ENCODE data around the gene KLHDC3.

Gene KLHDC3

GRCh38 chr6:43052225-43052841 is 38.3 kb downstream of the KLHDC3 start:
- Histone ChIP-seq H3K9me3 (ENCODE audit: insufficient read depth, low read length) (no peaks in the 10 kb centered on the region), H3K36me3 (ENCODE audit: insufficient read depth, insufficient read length, low read length) (peaks cover 78% of the 10 kb centered on the region), H3K4me3 (ENCODE audit: insufficient read length, low read depth) (peak overlapping the region; percentile 83), H3K27me3 (ENCODE audit: insufficient read depth, insufficient read length) (no peaks in the 10 kb centered on the region), H3K4me1 (ENCODE audit: insufficient read depth, insufficient read length) (peaks cover 4% of the 10 kb centered on the region), H3K9ac (ENCODE audit: insufficient read length, low read depth) (peak overlapping the region; percentile 96)
- no peak for DNase-seq (ENCODE audit: low read depth, low spot score)
- TF ChIP-seq ZNF274 (IDR thresholded peaks at IDR 0.05; ENCODE audit: low read depth, low read length) = no peak

- peak overlapping the region; percentile 96 for H3K9ac ChIP-seq (ENCODE audit: insufficient read length, low read depth)
- H3K27me3 ChIP-seq (ENCODE audit: insufficient read depth, insufficient read length) = no peaks in the 10 kb centered on the region
- peak overlapping the region; percentile 83 for H3K4me3 ChIP-seq (ENCODE audit: insufficient read length, low read depth)
- H3K4me1 ChIP-seq (ENCODE audit: insufficient read depth, insufficient read length) = peaks cover 4% of the 10 kb centered on the region
- no peak for TF ChIP-seq YY1 (IDR thresholded peaks at IDR 0.05; ENCODE audit: insufficient read depth, insufficient read length)
- no peak for TF ChIP-seq SUZ12 (IDR thresholded peaks at IDR 0.05; ENCODE audit: extremely low read depth, insufficient read depth, insufficient read length)
- no peak for TF ChIP-seq ZNF274 (IDR thresholded peaks at IDR 0.05; ENCODE audit: low read depth, low read length)
- H3K36me3 ChIP-seq (ENCODE audit: insufficient read depth, insufficient read length, low read length) = peaks cover 78% of the 10 kb centered on the region
- DNase-seq (ENCODE audit: low read depth, low spot score) = no peak
- no peaks in the 10 kb centered on the region for H3K9me3 ChIP-seq (ENCODE audit: insufficient read depth, low read length)
Observed at GRCh38 chr6:43052842-43053544, 38.9 kb downstream of the KLHDC3 start.

- no peak for DNase-seq (ENCODE audit: low read depth, low spot score)
- Histone ChIP-seq H3K4me3 (ENCODE audit: insufficient read length, low read depth) (peak within 1 kb of the TSS; percentile 83), H3K27me3 (ENCODE audit: insufficient read depth, insufficient read length) (no peaks in the 10 kb centered on the region), H3K36me3 (ENCODE audit: insufficient read depth, insufficient read length, low read length) (peaks cover 77% of the 10 kb centered on the region), H3K4me1 (ENCODE audit: insufficient read depth, insufficient read length) (peaks cover 4% of the 10 kb centered on the region), H3K9me3 (ENCODE audit: insufficient read depth, low read length) (no peaks in the 10 kb centered on the region), H3K9ac (ENCODE audit: insufficient read length, low read depth) (peak within 1 kb of the TSS; percentile 96)
- TF ChIP-seq SUZ12 (IDR thresholded peaks at IDR 0.05; ENCODE audit: extremely low read depth, insufficient read depth, insufficient read length) (no peak), YY1 (IDR thresholded peaks at IDR 0.05; ENCODE audit: insufficient read depth, insufficient read length) (no peak), ZNF274 (IDR thresholded peaks at IDR 0.05; ENCODE audit: low read depth, low read length) (no peak)
Observed at GRCh38 chr6:43053545-43054205, 39.6 kb downstream of the KLHDC3 start, which contains the start of gene CUL7. TSS of gene CUL7 (minus strand) at chr6:43053851. CDS start at chr6:43052788, 1,063 bp downstream.

GRCh38 chr6:43054206-43054943 is 40.3 kb downstream of the KLHDC3 start:
- H3K36me3 ChIP-seq (ENCODE audit: insufficient read depth, insufficient read length, low read length) = peaks cover 71% of the 10 kb centered on the region
- H3K9me3 ChIP-seq (ENCODE audit: insufficient read depth, low read length) = no peaks in the 10 kb centered on the region
- H3K9ac ChIP-seq (ENCODE audit: insufficient read length, low read depth) = no peak overlapping the region
- no peak overlapping the region for H3K4me3 ChIP-seq (ENCODE audit: insufficient read length, low read depth)
- no peak for TF ChIP-seq YY1 (IDR thresholded peaks at IDR 0.05; ENCODE audit: insufficient read depth, insufficient read length)
- no peak for TF ChIP-seq ZNF274 (IDR thresholded peaks at IDR 0.05; ENCODE audit: low read depth, low read length)
- TF ChIP-seq SUZ12 (IDR thresholded peaks at IDR 0.05; ENCODE audit: extremely low read depth, insufficient read depth, insufficient read length) = no peak
- H3K4me1 ChIP-seq (ENCODE audit: insufficient read depth, insufficient read length) = peaks cover 4% of the 10 kb centered on the region
- no peaks in the 10 kb centered on the region for H3K27me3 ChIP-seq (ENCODE audit: insufficient read depth, insufficient read length)
- DNase-seq (ENCODE audit: low read depth, low spot score) = no peak

- peaks cover 56% of the 10 kb centered on the region for H3K36me3 ChIP-seq (ENCODE audit: insufficient read depth, insufficient read length, low read length)
- no peak for DNase-seq (ENCODE audit: low read depth, low spot score)
- H3K9me3 ChIP-seq (ENCODE audit: insufficient read depth, low read length) = no peaks in the 10 kb centered on the region
- H3K9ac ChIP-seq (ENCODE audit: insufficient read length, low read depth) = no peak overlapping the region
- no peaks in the 10 kb centered on the region for H3K27me3 ChIP-seq (ENCODE audit: insufficient read depth, insufficient read length)
- H3K4me3 ChIP-seq (ENCODE audit: insufficient read length, low read depth) = no peak overlapping the region
- no peak for TF ChIP-seq ZNF274 (IDR thresholded peaks at IDR 0.05; ENCODE audit: low read depth, low read length)
- no peak for TF ChIP-seq YY1 (IDR thresholded peaks at IDR 0.05; ENCODE audit: insufficient read depth, insufficient read length)
- no peak for TF ChIP-seq SUZ12 (IDR thresholded peaks at IDR 0.05; ENCODE audit: extremely low read depth, insufficient read depth, insufficient read length)
- H3K4me1 ChIP-seq (ENCODE audit: insufficient read depth, insufficient read length) = peaks cover 3% of the 10 kb centered on the region
Observed at GRCh38 chr6:43055966-43056365, 41.9 kb downstream of the KLHDC3 start.

- Histone ChIP-seq H3K9ac (ENCODE audit: insufficient read length, low read depth) (peak overlapping the region; percentile 90), H3K4me1 (ENCODE audit: insufficient read depth, insufficient read length) (no peaks in the 10 kb centered on the region), H3K4me3 (ENCODE audit: insufficient read length, low read depth) (peak overlapping the region; percentile 92), H3K9me3 (ENCODE audit: insufficient read depth, low read length) (no peaks in the 10 kb centered on the region), H3K27me3 (ENCODE audit: insufficient read depth, insufficient read length) (no peaks in the 10 kb centered on the region), H3K36me3 (ENCODE audit: insufficient read depth, insufficient read length, low read length) (peaks cover 47% of the 10 kb centered on the region)
- DNase-seq (ENCODE audit: low read depth, low spot score) = no peak
- TF ChIP-seq SUZ12 (IDR thresholded peaks at IDR 0.05; ENCODE audit: extremely low read depth, insufficient read depth, insufficient read length) (no peak), ZNF274 (IDR thresholded peaks at IDR 0.05; ENCODE audit: low read depth, low read length) (no peak), YY1 (IDR thresholded peaks at IDR 0.05; ENCODE audit: insufficient read depth, insufficient read length) (no peak)
Observed at GRCh38 chr6:43058531-43058930, 44.5 kb downstream of the KLHDC3 start.
